Measurements from ENCODE around the gene RPS10. TPM values are rescaled to one million over a fixed set of nuclear protein-coding genes. Genes with fewer than 3 reads are reported as not detected.
"Not testable (repeated sequence)": the region's sequence is repeated elsewhere in the genome, so short reads cannot be mapped to it uniquely, and the experiment has no call there.

The RPS10 gene
- polyA plus RNA-seq, 3 donors = 2,333 to 3,324 (median 2,913) TPM

- WGBS, 3 donors = 78 to 83% (median 81%) methylated on average over 5 of the region's 5 CpGs
- H3K27ac ChIP-seq (ENCODE audit: low read depth, low read length) = no peak overlapping the region
These were observed 41.3 kb downstream of the RPS10 start for GRCh38 chr6:34384321-34385153.

GRCh38 chr6:34383656-34384320 lies 42.1 kb downstream of the RPS10 start:
- no peak overlapping the region for H3K27ac ChIP-seq (ENCODE audit: low read depth, low read length)
- WGBS, 3 donors = 66 to 73% (median 73%) methylated on average over 6 of the region's 6 CpGs

GRCh38 chr6:34383161-34383631 lies 42.7 kb downstream of the RPS10 start:
- 46 to 83% (median 51%) methylated on average over 3 of the region's 3 CpGs for WGBS, 3 donors
- no peak overlapping the region for H3K27ac ChIP-seq (ENCODE audit: low read depth, low read length)

GRCh38 chr6:34381081-34381480 lies 44.8 kb downstream of the RPS10 start:
- WGBS, 3 donors = 89 to 96% (median 89%) methylated on average over 5 of the region's 5 CpGs
- no peak overlapping the region for H3K27ac ChIP-seq (ENCODE audit: low read depth, low read length)

- WGBS, 3 donors = 86 to 95% (median 93%) methylated on average over 2 of the region's 2 CpGs
- no peak overlapping the region for H3K27ac ChIP-seq (ENCODE audit: low read depth, low read length)
These were observed 47.4 kb downstream of the RPS10 start for GRCh38 chr6:34378470-34378869.

GRCh38 chr6:34377984-34378383 lies 47.9 kb downstream of the RPS10 start:
- 97 to 99% (median 98%) methylated on average over 5 of the region's 5 CpGs for WGBS, 3 donors
- H3K27ac ChIP-seq (ENCODE audit: low read depth, low read length) = no peak overlapping the region

GRCh38 chr6:34377571-34377970 lies 48.3 kb downstream of the RPS10 start:
- WGBS, 3 donors = 88 to 93% (median 88%) methylated on average over 5 of the region's 5 CpGs

GRCh38 chr6:34375833-34376232 lies 50.0 kb downstream of the RPS10 start:
- no peak overlapping the region for H3K27ac ChIP-seq (ENCODE audit: low read depth, low read length)
- 95 to 98% (median 96%) methylated on average over 5 of the region's 5 CpGs for WGBS, 3 donors

More at GRCh38 chr6:34377571-34377970, 48.3 kb downstream of the RPS10 start:
- H3K27ac ChIP-seq (ENCODE audit: low read depth, low read length) = not testable (repeated sequence)

- H3K27ac ChIP-seq (ENCODE audit: low read depth, low read length) = no peak overlapping the region
- 56 to 73% (median 64%) methylated on average over 4 of the region's 4 CpGs for WGBS, 3 donors
These were observed 51.4 kb downstream of the RPS10 start for GRCh38 chr6:34374508-34374907.

GRCh38 chr6:34374069-34374468 lies 51.8 kb downstream of the RPS10 start:
- WGBS, 3 donors = 47 to 52% (median 48%) methylated on average over 3 of the region's 3 CpGs
- no peak overlapping the region for H3K27ac ChIP-seq (ENCODE audit: low read depth, low read length)

GRCh38 chr6:34373511-34373910 lies 52.4 kb downstream of the RPS10 start:
- 92 to 96% (median 94%) methylated on average over 5 of the region's 5 CpGs for WGBS, 3 donors
- H3K27ac ChIP-seq (ENCODE audit: low read depth, low read length) = no peak overlapping the region

- not testable (repeated sequence) for H3K27ac ChIP-seq (ENCODE audit: low read depth, low read length)
- WGBS, 3 donors = 96 to 98% (median 97%) methylated on average over 2 to 5 of the region's 5 CpGs
These were observed 54.0 kb downstream of the RPS10 start for GRCh38 chr6:34371865-34372264.

GRCh38 chr6:34370361-34370760 lies 55.5 kb downstream of the RPS10 start:
- 58 to 80% (median 59%) methylated on average over 5 of the region's 5 CpGs for WGBS, 3 donors
- H3K27ac ChIP-seq (ENCODE audit: low read depth, low read length) = no peak overlapping the region

- 74 to 93% (median 88%) methylated on average over 4 of the region's 4 CpGs for WGBS, 3 donors
These were observed 56.5 kb downstream of the RPS10 start for GRCh38 chr6:34369385-34369784.

More at GRCh38 chr6:34369385-34369784, 56.5 kb downstream of the RPS10 start:
- H3K27ac ChIP-seq (ENCODE audit: low read depth, low read length) = no peak overlapping the region

Other genes with a start within 250 kb of the RPS10 start
- 10 to 100 TPM; 16.4 to 43.8 (median 19.5) TPM for gene HMGA1, start 189.2 kb downstream of the RPS10 start, polyA plus RNA-seq
- 10 to 100 TPM; 15.6 to 55.2 (median 16.7) TPM for gene SMIM29, start 177.1 kb downstream of the RPS10 start, polyA plus RNA-seq
- 10 to 100 TPM in 1 of 3 donors, 1 to 10 TPM in 2; 5.8 to 20.7 (median 9.0) TPM for gene NUDT3, start 33.4 kb downstream of the RPS10 start, polyA plus RNA-seq
- under 1 TPM in 2 of 3 donors, not detected in 1; 0.17 to 0.21 TPM for gene PACSIN1, start 40.0 kb upstream of the RPS10 start, polyA plus RNA-seq
- gene SPDEF, start 130.3 kb upstream of the RPS10 start, polyA plus RNA-seq = 1 to 10 TPM in 1 of 3 donors, under 1 TPM in 2; 0.14 to 2.3 (median 0.45) TPM

All from adipose tissue (tissue), 3 donors.